Measurements from ENCODE around the gene CKS1B. TPM values are rescaled to one million over a fixed set of nuclear protein-coding genes. Genes with fewer than 3 reads are reported as not detected.

The CKS1B gene
- total RNA-seq, 1 donor from 2014 or later = 28.5 TPM

DNA sequence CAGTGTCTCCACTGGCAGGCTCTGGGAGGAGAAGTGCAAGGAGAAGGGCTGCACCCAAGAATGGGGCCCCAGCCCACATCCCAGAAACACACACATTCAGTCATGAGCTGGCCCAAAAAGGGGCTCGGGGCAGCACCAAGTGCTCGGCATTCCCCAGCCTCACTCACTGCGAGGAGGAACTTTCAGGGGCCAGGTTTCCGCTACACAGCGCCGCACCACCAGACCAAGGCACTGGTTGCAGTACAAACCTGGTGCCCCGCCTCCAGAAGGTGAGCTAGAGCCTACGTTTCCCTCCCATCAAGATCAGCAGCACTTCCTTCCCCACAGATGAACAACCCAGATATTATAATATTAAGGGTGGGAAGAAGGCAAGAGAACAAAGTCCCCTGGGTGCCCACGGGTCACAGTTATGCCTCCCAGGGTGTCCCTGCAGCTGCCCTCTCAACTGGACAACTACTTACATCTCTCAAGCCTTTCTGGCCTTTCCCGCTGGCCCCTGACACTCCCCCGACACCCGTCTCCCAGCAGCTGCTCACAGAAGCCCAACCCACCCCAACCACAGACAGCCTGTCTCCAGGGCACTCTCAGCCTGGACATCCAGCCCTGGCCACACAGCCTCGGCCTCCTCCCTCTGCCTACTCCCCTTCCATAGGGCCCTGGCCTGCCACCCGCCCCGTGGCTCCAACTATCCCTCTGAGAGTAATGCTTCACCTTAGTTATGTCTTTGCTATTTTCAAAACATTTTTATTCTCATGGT lies 22.4 kb upstream of the CKS1B start:
- peaks cover 37% of the 10 kb centered on the region for H3K36me3 ChIP-seq
- H3K4me1 ChIP-seq = peaks cover 39% of the 10 kb centered on the region
- TF ChIP-seq, protein P1, sequence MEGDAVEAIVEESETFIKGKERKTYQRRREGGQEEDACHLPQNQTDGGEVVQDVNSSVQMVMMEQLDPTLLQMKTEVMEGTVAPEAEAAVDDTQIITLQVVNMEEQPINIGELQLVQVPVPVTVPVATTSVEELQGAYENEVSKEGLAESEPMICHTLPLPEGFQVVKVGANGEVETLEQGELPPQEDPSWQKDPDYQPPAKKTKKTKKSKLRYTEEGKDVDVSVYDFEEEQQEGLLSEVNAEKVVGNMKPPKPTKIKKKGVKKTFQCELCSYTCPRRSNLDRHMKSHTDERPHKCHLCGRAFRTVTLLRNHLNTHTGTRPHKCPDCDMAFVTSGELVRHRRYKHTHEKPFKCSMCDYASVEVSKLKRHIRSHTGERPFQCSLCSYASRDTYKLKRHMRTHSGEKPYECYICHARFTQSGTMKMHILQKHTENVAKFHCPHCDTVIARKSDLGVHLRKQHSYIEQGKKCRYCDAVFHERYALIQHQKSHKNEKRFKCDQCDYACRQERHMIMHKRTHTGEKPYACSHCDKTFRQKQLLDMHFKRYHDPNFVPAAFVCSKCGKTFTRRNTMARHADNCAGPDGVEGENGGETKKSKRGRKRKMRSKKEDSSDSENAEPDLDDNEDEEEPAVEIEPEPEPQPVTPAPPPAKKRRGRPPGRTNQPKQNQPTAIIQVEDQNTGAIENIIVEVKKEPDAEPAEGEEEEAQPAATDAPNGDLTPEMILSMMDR (IDR thresholded peaks at IDR 0.05) = no peak
- no peak for DNase-seq
- no peaks in the 10 kb centered on the region for H3K9me3 ChIP-seq
- no peak for ATAC-seq
- H3K27me3 ChIP-seq (ENCODE audit: low read depth) = no peaks in the 10 kb centered on the region
- intact Hi-C loops (cut with DNase I) = no loop called here
- H3K27ac ChIP-seq = no peak overlapping the region
- H3K4me3 ChIP-seq = no peak overlapping the region

GRCh38 chr1:154952664-154953063 lies 21.8 kb upstream of the CKS1B start:
- Histone ChIP-seq H3K36me3 (peaks cover 32% of the 10 kb centered on the region), H3K4me1 (peaks cover 39% of the 10 kb centered on the region), H3K27me3 (ENCODE audit: low read depth) (no peaks in the 10 kb centered on the region), H3K9me3 (no peaks in the 10 kb centered on the region), H3K27ac (no peak overlapping the region), H3K4me3 (no peak overlapping the region)
- ATAC-seq = no peak
- intact Hi-C loops (cut with DNase I) = no loop called here
- DNase-seq = no peak
- TF ChIP-seq, protein P1 (IDR thresholded peaks at IDR 0.05) = no peak

DNA sequence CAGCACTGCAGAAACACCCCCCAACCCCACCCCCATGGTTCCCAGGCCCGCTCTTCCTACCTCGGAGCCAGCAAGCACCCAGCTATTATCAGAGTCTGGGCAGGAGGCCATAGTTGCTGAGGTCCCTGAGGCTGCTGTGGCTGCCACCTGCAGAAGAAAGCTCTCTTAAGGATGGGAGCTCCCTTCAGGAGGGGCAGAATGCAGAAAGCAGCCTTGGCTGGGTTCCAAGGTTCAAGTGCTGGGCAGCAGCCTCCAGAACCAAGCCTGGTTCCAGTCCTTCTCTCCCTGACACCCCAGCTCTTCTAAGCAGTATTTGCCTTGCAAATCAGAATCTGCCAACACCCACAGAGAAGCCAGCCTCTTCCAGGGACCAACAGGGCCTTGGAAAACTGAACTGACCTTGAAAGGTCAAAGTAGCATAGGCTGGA lies 20.9 kb upstream of the CKS1B start:
- no peak for ATAC-seq
- intact Hi-C loops (cut with DNase I) = no loop called here
- no peak for DNase-seq
- H3K9me3 ChIP-seq = no peaks in the 10 kb centered on the region
- no peak overlapping the region for H3K4me3 ChIP-seq
- TF ChIP-seq, protein P1 (IDR thresholded peaks at IDR 0.05) = no peak
- H3K27me3 ChIP-seq (ENCODE audit: low read depth) = no peaks in the 10 kb centered on the region
- H3K4me1 ChIP-seq = peaks cover 39% of the 10 kb centered on the region
- H3K36me3 ChIP-seq = peaks cover 27% of the 10 kb centered on the region
- H3K27ac ChIP-seq = no peak overlapping the region

DNA sequence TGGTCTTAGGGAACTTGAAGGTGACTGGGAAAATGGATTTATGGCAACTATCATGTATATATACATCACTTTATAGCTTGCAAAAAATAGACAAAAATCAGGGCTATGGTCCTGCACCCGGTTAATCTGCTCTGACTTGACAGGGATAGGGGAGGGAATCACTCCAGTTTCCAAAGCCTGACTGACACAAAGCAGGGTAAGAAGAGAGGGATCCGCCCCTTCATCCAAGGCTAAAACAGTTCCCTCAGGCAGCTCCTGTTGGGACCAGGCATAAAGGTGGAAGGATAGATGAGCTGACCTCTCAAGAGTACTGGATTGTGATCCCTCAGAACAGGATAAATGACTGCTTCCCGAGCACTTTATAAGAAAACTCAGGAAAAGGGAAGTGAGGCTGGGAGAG lies 19.9 kb upstream of the CKS1B start:
- Histone ChIP-seq H3K4me1 (peaks cover 39% of the 10 kb centered on the region), H3K4me3 (peak overlapping the region; percentile 65), H3K27me3 (ENCODE audit: low read depth) (no peaks in the 10 kb centered on the region)

DNA sequence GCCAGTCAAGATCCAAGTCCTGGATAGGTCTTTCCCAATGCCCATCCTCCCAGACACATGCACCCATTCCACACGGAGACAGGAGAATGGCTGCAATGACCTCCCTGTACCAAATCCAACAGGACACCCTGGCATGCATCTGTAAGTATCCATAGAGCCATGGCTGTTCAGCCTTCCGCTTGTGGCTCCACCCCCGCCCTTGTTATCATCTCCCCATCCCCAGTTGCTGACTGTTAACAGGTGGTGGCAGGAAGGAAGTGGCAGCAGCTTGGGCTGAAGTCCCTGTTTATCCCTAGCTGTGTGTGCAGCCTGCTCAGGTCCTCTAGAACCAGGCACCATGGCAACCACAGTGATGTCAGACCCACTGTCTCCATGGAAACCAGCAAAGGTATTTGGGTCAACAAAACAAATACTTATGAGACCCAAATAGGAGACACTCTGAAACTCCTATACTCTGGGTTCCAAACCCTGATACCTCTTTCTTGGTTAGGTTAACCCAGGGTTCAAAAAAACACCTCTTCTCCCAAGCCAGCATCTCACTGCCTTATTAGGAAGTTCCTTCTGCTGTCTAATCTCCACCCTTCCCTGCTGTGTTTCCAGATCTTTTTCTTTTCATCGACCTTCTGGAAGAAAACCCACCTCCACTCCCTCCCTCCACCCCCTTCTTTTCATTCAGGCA lies 19.3 kb upstream of the CKS1B start:
- Histone ChIP-seq H3K36me3 (peaks cover 32% of the 10 kb centered on the region), H3K4me3 (peak overlapping the region; percentile 65), H3K27me3 (ENCODE audit: low read depth) (no peaks in the 10 kb centered on the region), H3K4me1 (peaks cover 40% of the 10 kb centered on the region), H3K27ac (peak overlapping the region; percentile 80), H3K9me3 (no peaks in the 10 kb centered on the region)
- TF ChIP-seq, protein P1 (IDR thresholded peaks at IDR 0.05) = no peak
- ATAC-seq = peak; percentile 61 to 74
- intact Hi-C loops (cut with DNase I) = no loop called here
- no peak for DNase-seq

More for the DNA sequence above, 19.9 kb upstream of the CKS1B start:
- Histone ChIP-seq H3K27ac (peak overlapping the region; percentile 80), H3K36me3 (peaks cover 33% of the 10 kb centered on the region), H3K9me3 (no peaks in the 10 kb centered on the region)
- TF ChIP-seq, protein P1 (IDR thresholded peaks at IDR 0.05) = no peak
- no peak for DNase-seq
- intact Hi-C loops (cut with DNase I) = no loop called here
- no peak for ATAC-seq
